Ishikawa (cell line): ENCODE measurements around the gene CTNNA3.

ENCODE experiments used
- CEBPB ChIP-seq: IDR thresholded peaks from 2 replicates; pipeline ENCODE4 v1.6.1; 2012
- CREB1 ChIP-seq: IDR thresholded peaks from 2 replicates; pipeline ENCODE4 v1.6.1; 2012; ENCODE audit warnings: low read depth
- EGR1 ChIP-seq: IDR thresholded peaks from 2 replicates; pipeline ENCODE4 v1.6.1; 2012
- EP300 ChIP-seq: IDR thresholded peaks from 2 replicates; pipeline ENCODE4 v1.6.1; 2012; ENCODE audit warnings: borderline replicate concordance
- FOXM1 ChIP-seq: IDR thresholded peaks from 2 replicates; pipeline ENCODE4 v1.6.1; 2012; ENCODE audit warnings: low read depth, borderline replicate concordance
- NFIC ChIP-seq: IDR thresholded peaks from 2 replicates; pipeline ENCODE4 v1.6.1; 2012
- RAD21 ChIP-seq: IDR thresholded peaks from 2 replicates; pipeline ENCODE4 v1.6.1; 2012; ENCODE audit warnings: low read depth
- REST ChIP-seq: IDR thresholded peaks from 2 replicates; pipeline ENCODE4 v1.6.1; 2012; ENCODE audit warnings: low read depth, mild to moderate bottlenecking
- TAF1 ChIP-seq: IDR thresholded peaks from 2 replicates; pipeline ENCODE4 v1.6.1; 2012; ENCODE audit warnings: low read depth, mild to moderate bottlenecking
- TCF12 ChIP-seq: IDR thresholded peaks from 2 replicates; pipeline ENCODE4 v1.6.1; 2012; ENCODE audit warnings: low read depth
- TEAD4 ChIP-seq: IDR thresholded peaks from 2 replicates; pipeline ENCODE4 v1.6.1; 2012
- USF1 ChIP-seq: IDR thresholded peaks from 2 replicates; pipeline ENCODE4 v1.6.1; 2012
- YY1 ChIP-seq: IDR thresholded peaks from 2 replicates; pipeline ENCODE4 v1.6.1; 2012; ENCODE audit warnings: low read depth
- ZBTB7A ChIP-seq: IDR thresholded peaks from 2 replicates; pipeline ENCODE4 v1.6.1; 2012; ENCODE audit warnings: low read depth
- TF ChIP-seq, protein P1 (sequence below): IDR thresholded peaks from 2 replicates; pipeline ENCODE4 v1.6.1; 2012

Gene CTNNA3

DNA sequence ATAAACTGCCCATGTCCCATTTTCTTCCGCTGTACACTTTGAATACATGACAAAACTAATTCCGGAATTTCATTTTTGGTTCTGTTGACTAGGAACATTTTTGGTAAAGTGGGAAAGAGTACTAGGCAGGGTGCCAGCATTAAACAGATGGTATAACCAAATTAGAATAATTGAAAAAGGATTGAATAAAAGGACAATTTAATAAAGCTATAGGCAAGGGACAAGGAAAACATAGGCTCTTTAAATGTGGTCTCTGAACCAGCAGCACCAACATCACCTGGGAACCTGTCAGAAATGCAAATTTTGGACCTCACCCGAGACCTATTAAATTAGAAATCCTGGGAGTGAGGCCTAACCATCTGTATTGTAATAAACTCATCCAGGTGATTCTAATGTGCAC, 393.3 kb downstream of the CTNNA3 start:
- no peak for TF ChIP-seq CREB1

DNA sequence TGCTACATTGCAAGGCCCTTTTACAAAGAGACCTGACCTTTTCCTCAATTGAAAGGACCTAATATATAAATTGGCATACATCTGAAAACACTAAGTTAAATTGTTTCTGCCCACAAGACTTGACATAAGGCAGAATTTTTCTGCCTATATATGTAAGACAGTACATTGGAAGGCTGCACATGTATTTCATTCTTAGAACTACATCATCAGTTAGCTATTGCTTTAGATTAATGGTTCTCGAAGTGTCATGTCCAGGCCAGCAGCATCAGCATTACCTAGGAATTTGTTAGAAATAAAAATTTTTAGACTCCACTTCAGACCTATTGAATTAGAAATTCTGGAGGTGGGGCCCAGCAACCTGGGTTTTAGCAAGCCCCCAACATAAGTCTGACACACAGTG, 396.2 kb downstream of the CTNNA3 start:
- TF ChIP-seq ZBTB7A (no peak), EGR1 (no peak), TAF1 (no peak), EP300 (no peak)

DNA sequence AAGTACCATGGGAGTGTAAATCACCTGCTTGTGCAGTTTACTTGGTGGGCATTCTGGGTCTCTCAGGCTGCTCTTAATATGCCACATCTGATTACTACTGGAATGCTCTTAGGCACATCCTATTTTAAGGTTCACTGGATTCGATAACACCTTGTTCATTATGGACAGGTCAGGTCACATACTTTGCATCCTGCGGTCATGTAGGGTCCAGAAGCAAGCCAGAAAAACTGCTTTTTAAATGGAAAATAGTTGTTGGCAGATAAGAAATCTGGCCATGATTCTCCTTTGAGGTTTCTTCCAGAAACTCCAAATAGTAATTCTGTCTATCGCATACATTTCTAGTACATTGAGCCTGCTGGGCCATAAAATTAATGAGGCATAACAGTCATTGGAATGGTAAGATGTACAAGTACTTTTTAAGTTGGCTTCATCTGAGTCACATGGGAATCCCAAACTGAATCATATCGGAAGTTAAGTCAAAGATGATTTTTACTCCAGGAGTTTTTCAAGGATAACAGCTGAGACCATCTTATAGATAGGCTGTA, 398.3 kb downstream of the CTNNA3 start:
- TF ChIP-seq TCF12 (peak; percentile 76), CREB1 (no peak), USF1 (0 out of 2 replicates have a peak, but pooled peaks have one; percentile 27), RAD21 (no peak), NFIC (peak; percentile 61), FOXM1 (peak; percentile 53; the same call in 1 of the 2 replicates), TEAD4 (peak; percentile 74), EP300 (no peak; the same call in 1 of the 2 replicates), CEBPB (no peak)

GRCh38 chr10:67296926-67297325, 399.1 kb downstream of the CTNNA3 start:
- TF ChIP-seq, protein P1, sequence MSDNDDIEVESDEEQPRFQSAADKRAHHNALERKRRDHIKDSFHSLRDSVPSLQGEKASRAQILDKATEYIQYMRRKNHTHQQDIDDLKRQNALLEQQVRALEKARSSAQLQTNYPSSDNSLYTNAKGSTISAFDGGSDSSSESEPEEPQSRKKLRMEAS, result no peak
- TF ChIP-seq YY1 (no peak), EP300 (no peak), CEBPB (no peak), ZBTB7A (no peak), TAF1 (no peak), RAD21 (no peak), EGR1 (no peak)

DNA sequence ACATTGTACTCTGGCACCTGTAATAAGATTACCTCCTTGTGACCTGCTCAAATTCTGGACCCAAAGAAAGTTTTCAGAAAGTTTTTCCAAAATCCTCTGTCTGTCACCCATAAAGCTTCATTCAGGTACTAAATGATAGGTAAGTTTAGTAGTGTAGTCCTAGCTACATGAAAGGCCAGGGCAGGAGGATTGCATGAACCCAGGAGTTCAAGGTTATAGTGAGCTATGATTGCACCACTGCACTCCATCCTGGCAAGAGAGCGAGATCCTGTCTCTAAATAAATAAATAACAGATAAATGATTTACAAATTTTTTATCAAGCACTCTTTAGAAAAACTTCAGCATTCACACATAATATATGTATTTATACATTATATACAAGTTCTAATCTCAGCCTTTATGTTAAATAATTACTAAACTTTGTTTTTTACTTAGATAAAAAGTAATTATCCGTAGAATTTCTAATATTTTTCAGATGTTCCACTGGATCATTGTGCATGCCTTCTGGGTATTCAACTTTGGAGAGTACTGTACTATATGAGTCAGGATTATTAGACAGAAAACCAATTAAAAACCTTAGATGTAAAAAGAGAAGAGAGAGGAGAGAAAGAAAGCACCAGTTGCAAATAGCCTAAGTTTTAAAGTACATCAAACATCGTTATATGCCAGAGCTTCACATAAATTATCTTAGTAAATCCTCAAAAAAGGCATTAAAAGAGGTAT, 407.1 kb downstream of the CTNNA3 start:
- TF ChIP-seq CEBPB, result no peak
- TF ChIP-seq, protein P1, result no peak
- no peak for TF ChIP-seq TCF12
- no peak for TF ChIP-seq TAF1
- no peak for TF ChIP-seq NFIC
- no peak for TF ChIP-seq RAD21
- no peak for TF ChIP-seq REST
- no peak for TF ChIP-seq YY1
- TF ChIP-seq EP300, result no peak
- TF ChIP-seq CREB1, result no peak
- no peak for TF ChIP-seq EGR1
- no peak for TF ChIP-seq TEAD4

- TF ChIP-seq USF1 (no peak), EP300 (no peak), TAF1 (no peak), CEBPB (no peak), EGR1 (no peak), REST (no peak), RAD21 (no peak), YY1 (no peak), TEAD4 (no peak), FOXM1 (no peak), ZBTB7A (no peak), CREB1 (no peak), TCF12 (no peak), NFIC (no peak)
- TF ChIP-seq, protein P1, result no peak
These were observed 411.4 kb downstream of the CTNNA3 start for GRCh38 chr10:67284589-67284988.
